ENCODE results near the gene TEDDM1.

The TEDDM1 gene

DNA sequence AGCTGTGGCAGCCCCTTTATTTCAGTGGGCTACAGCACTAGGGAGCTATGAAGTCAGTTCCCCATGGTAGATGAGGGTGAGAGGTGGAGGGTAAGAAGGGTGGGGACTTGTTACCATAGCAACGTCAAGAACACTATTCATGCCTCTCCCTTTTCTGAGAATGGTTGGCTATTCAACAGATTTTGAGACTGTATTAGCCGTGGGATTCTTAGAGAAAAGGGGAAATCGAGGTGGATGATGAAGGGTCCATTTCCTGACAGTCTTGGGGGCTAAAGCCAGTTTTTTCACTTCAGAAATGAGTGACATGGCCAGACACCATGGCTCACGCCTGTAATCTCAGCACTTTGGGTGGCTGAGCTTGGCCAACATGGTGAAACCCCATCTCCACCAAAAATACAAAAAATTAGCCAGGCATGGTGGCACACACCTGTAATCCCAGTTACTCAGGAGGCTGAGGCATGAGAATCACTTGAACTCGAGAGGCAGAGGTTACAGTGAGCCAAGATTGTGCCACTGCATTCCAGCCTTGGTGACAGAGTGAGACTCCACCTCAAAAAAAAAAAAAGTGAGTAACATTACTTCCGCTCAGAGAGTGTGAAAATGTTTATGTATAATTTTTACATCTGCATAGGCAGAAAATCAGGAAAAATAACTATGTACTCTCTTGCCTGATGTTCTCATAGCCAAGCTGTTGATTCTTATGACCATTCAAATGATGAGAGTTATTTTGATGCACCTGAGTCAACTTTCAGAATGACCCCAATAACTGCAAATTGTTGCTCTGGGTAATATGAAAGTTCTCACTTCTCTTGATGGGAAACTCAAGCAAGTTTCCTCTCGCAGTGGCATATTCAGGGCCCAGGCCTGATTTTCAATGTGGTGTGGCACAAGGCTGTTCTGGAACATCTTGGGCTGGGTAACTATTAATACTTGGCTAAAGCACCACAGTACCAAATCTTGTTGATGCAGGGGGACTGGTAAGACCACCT lies 26.3 kb upstream of the TEDDM1 start:
- Histone ChIP-seq H3K9ac (ENCODE audit: low read length) (no peak overlapping the region), H3K27ac (ENCODE audit: low read depth, low read length, poor library complexity, severe bottlenecking) (no peak overlapping the region), H3K4me1 (ENCODE audit: insufficient read depth, low read length, severe bottlenecking) (no peaks in the 10 kb centered on the region), H4K20me1 (ENCODE audit: insufficient read depth, low read length) (no peaks in the 10 kb centered on the region), H2AFZ (ENCODE audit: low read length) (no peak overlapping the region), H3K4me2 (ENCODE audit: low read length) (no peak overlapping the region), H3K9me3 (ENCODE audit: low read length) (no peaks in the 10 kb centered on the region), H3K36me3 (ENCODE audit: insufficient read depth, low read length) (no peaks in the 10 kb centered on the region), H3K27me3 (ENCODE audit: insufficient read depth, low read length) (no peaks in the 10 kb centered on the region), H3K4me3 (ENCODE audit: low read depth, low read length, poor library complexity, severe bottlenecking) (no peak overlapping the region), H3K79me2 (ENCODE audit: insufficient read depth, low read length) (no peaks in the 10 kb centered on the region), H3K9me2 (ENCODE audit: low read depth, low read length) (no peaks in the 10 kb centered on the region), H3F3A (ENCODE audit: insufficient read depth, low read length) (no peaks in the 10 kb centered on the region)
- TF ChIP-seq, protein P1, sequence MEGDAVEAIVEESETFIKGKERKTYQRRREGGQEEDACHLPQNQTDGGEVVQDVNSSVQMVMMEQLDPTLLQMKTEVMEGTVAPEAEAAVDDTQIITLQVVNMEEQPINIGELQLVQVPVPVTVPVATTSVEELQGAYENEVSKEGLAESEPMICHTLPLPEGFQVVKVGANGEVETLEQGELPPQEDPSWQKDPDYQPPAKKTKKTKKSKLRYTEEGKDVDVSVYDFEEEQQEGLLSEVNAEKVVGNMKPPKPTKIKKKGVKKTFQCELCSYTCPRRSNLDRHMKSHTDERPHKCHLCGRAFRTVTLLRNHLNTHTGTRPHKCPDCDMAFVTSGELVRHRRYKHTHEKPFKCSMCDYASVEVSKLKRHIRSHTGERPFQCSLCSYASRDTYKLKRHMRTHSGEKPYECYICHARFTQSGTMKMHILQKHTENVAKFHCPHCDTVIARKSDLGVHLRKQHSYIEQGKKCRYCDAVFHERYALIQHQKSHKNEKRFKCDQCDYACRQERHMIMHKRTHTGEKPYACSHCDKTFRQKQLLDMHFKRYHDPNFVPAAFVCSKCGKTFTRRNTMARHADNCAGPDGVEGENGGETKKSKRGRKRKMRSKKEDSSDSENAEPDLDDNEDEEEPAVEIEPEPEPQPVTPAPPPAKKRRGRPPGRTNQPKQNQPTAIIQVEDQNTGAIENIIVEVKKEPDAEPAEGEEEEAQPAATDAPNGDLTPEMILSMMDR (IDR thresholded peaks at IDR 0.05; ENCODE audit: low read length): no peak
- no peak for TF ChIP-seq EZH2 (IDR thresholded peaks at IDR 0.05; ENCODE audit: borderline replicate concordance, low read length)

DNA sequence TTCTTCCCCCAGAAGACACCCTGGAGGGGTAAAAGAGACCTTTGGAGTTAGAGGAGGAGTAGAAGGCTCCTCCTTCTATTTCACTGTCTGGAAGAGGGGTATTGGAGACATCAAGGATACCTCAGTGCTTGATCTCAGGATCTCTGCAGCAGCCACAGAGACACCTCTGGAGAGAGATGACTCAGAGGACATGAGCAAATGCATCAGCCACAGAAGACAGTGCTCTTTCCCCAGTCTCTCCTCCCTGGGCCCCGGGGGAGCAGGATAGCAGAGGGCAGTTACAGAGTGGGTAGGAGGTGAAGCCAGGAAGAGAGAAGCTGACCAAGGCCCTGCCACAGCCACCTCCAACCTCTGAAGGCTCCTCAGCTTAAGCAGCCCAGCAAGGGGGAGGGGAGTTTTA lies 15.3 kb upstream of the TEDDM1 start:
- no peak overlapping the region for H3K27ac ChIP-seq (ENCODE audit: low read depth, low read length, poor library complexity, severe bottlenecking)
- TF ChIP-seq, protein P1 (IDR thresholded peaks at IDR 0.05; ENCODE audit: low read length): no peak
- TF ChIP-seq EZH2 (IDR thresholded peaks at IDR 0.05; ENCODE audit: borderline replicate concordance, low read length): no peak
- H3K27me3 ChIP-seq (ENCODE audit: insufficient read depth, low read length): no peaks in the 10 kb centered on the region
- H3F3A ChIP-seq (ENCODE audit: insufficient read depth, low read length): no peaks in the 10 kb centered on the region
- H3K4me3 ChIP-seq (ENCODE audit: low read depth, low read length, poor library complexity, severe bottlenecking): no peak overlapping the region
- no peaks in the 10 kb centered on the region for H3K9me2 ChIP-seq (ENCODE audit: low read depth, low read length)
- no peaks in the 10 kb centered on the region for H4K20me1 ChIP-seq (ENCODE audit: insufficient read depth, low read length)
- no peaks in the 10 kb centered on the region for H3K79me2 ChIP-seq (ENCODE audit: insufficient read depth, low read length)
- no peaks in the 10 kb centered on the region for H3K36me3 ChIP-seq (ENCODE audit: insufficient read depth, low read length)
- no peak overlapping the region for H3K4me2 ChIP-seq (ENCODE audit: low read length)
- H3K9ac ChIP-seq (ENCODE audit: low read length): no peak overlapping the region
- H2AFZ ChIP-seq (ENCODE audit: low read length): no peak overlapping the region
- no peaks in the 10 kb centered on the region for H3K9me3 ChIP-seq (ENCODE audit: low read length)
- H3K4me1 ChIP-seq (ENCODE audit: insufficient read depth, low read length, severe bottlenecking): no peaks in the 10 kb centered on the region

DNA sequence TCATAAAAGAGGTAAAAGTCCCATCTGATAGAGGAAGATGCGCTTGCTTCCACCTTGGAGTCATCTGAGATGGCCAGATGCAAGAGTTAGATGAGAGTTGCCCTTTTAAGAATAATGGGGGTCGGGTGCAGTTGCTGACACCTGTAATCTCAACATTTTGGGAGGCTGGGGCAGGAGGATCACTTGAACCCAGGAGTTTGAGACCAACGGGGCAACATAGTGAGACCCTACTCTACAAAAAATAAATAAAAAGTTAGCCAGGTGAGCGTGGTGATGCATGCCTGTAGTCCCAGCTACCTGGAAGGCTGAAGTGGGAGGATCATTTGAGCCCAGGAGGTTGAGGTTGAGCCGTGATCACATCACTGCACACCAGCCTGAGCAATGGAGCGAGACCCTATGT lies 13.5 kb upstream of the TEDDM1 start:
- H3K79me2 ChIP-seq (ENCODE audit: insufficient read depth, low read length): no peaks in the 10 kb centered on the region
- H3K4me3 ChIP-seq (ENCODE audit: low read depth, low read length, poor library complexity, severe bottlenecking): no peak overlapping the region
- no peak overlapping the region for H3K9ac ChIP-seq (ENCODE audit: low read length)
- no peaks in the 10 kb centered on the region for H4K20me1 ChIP-seq (ENCODE audit: insufficient read depth, low read length)
- H3K36me3 ChIP-seq (ENCODE audit: insufficient read depth, low read length): no peaks in the 10 kb centered on the region
- H3F3A ChIP-seq (ENCODE audit: insufficient read depth, low read length): no peaks in the 10 kb centered on the region
- H2AFZ ChIP-seq (ENCODE audit: low read length): no peak overlapping the region
- H3K27me3 ChIP-seq (ENCODE audit: insufficient read depth, low read length): no peaks in the 10 kb centered on the region
- H3K9me2 ChIP-seq (ENCODE audit: low read depth, low read length): no peaks in the 10 kb centered on the region
- no peaks in the 10 kb centered on the region for H3K4me1 ChIP-seq (ENCODE audit: insufficient read depth, low read length, severe bottlenecking)
- TF ChIP-seq EZH2 (IDR thresholded peaks at IDR 0.05; ENCODE audit: borderline replicate concordance, low read length): no peak
- TF ChIP-seq, protein P1 (IDR thresholded peaks at IDR 0.05; ENCODE audit: low read length): no peak
- H3K4me2 ChIP-seq (ENCODE audit: low read length): no peak overlapping the region
- H3K9me3 ChIP-seq (ENCODE audit: low read length): no peaks in the 10 kb centered on the region
- H3K27ac ChIP-seq (ENCODE audit: low read depth, low read length, poor library complexity, severe bottlenecking): no peak overlapping the region
